ENCODE measurements around the gene C1QTNF7.

The C1QTNF7 gene

DNA sequence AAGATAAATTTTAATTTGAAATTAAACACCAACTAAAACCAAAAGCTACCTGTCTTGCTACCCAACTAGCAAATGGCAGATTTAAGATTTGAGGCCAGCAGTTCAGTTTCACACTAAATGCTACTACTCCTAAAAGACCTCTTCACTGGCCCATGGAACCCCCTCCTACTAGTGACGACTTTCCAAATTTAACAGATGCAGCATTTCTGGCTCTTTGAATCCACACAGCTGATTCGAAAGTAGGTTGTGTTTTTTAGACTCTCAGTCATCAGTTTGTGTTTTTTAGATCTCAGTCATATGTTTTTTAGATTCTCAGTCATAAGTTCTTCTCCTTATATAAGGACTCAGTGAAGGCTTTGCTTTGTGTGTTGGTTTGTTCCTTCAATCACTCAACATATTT, 30.8 kb downstream of the C1QTNF7 start:
- DNase-seq, result no peak

- no peak for DNase-seq
Observed at GRCh38 chr4:15459706-15460105, 31.9 kb downstream of the C1QTNF7 start.

DNA sequence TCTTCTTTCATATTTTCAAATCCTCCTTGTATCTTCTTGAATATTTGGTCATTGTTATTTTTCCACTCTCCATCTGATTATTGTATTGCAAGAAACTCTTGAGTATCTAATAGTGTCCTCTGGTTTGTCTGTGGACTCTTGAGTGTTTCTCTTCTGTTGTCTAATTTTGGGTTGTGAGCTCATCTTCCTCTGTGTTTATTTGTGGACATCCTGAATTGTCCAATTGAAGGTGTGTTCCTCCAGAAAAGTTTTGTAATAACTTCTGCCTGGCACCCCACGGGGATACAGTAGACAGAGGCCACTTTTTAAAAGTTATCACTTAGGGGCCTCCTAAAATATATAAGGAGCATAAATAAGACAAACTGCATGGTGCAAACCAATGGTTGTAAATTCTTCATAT, 38.8 kb downstream of the C1QTNF7 start:
- no peak for DNase-seq

DNA sequence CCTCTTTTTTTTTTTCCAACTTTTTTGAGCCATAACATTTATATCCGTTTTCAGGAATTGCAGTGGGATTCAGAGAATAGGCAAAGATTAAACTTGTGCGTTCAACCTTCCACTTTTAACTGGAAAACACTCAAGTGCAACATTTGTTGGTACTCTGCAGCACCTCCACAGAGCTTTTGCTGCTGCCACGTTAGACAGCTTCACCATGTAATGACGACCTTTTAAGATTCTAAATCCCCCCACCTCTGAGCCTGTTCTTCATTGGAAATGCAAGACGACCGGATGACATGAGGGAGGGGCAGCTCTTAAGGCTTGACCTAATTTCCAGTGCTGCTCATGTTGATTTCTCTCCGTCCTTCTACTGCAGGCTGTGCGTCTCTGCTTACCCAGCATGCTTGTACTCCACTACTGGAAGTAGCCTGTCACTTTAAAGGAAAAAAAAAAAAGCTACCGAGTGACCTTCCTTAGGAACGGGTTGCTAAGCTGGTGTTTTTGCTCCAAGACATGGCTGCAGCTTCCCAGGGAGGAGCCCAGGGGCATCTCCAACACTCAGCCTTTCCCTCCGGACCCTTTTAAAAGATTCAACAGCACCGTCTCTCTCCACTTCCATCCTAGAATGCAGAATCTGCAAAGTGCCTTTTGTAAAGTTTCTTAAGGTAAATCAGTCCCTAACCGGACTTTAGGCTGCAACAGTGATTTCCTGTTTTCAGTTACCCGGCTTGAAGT, 41.7 kb downstream of the C1QTNF7 start, which contains the start of gene CC2D2A:
Gene CC2D2A (plus strand): TSS at position 481 of the 726 bp plus-strand sequence. CDS start 6,051 bp downstream, outside the sequence.
- DNase-seq, result no peak

- no peak for DNase-seq
Observed at GRCh38 chr4:15470128-15470475, 42.3 kb downstream of the C1QTNF7 start.

- no peak for DNase-seq
Observed at GRCh38 chr4:15476396-15476795, 48.6 kb downstream of the C1QTNF7 start.

DNA sequence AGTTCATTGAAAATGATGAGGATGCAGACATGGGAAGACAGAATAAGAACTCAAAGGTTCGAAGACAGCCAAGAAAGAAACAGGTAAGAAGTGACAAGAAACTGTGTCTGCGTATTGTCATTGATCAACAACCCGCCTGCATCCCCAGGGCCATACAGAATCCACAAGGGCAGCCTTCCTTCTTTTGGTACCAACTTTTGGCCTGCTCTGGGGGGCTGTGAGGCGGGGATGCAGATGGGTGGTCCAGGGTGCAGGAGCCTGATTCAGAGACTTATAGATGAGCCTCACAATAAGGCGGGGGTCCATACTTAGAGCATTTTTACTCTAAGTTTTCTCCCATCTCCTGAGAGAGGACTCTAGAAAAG, 50.9 kb downstream of the C1QTNF7 start:
- no peak for DNase-seq

GRCh38 chr4:15479089-15479912, 51.5 kb downstream of the C1QTNF7 start:
- DNase-seq, result no peak

GRCh38 chr4:15479913-15480185, 52.0 kb downstream of the C1QTNF7 start:
- DNase-seq, result no peak

DNA sequence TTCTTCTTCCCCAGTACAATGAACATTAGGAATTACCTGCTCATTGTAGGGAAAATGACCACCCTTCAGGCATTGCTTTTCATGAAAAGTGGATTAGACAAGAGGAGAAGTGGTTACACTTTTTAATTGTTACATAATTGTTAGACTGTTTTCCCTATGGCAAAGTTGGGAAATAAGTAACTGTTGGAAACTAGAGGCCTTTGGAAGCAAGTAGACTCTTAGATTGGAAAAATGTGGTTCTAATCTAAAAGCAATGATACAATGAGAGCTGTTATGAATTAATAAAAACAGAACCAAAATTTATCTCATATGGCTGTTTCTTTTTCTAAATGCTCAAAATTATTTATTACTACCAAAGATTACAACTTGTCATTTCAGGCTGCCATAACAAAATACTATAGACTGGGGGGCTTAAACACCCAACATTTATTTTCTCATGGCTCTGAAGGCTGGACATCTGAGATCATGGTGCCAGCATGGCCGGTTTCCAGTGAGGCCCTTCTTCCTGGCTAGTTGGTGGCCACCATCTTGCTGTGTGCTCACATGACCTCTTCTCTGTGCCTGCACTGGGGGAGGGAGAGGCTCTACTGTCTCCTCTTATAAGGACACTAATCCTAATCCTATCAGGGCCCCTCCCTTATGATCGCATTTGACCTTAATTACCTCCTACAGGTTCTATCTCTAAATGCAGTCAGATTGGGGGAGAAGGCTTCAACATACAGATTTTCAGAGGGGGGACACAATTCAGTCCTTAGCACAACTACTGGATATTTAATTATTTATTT, 54.3 kb downstream of the C1QTNF7 start:
- no peak for DNase-seq

- no peak for DNase-seq
Observed at GRCh38 chr4:15482842-15483241, 55.0 kb downstream of the C1QTNF7 start.

DNA sequence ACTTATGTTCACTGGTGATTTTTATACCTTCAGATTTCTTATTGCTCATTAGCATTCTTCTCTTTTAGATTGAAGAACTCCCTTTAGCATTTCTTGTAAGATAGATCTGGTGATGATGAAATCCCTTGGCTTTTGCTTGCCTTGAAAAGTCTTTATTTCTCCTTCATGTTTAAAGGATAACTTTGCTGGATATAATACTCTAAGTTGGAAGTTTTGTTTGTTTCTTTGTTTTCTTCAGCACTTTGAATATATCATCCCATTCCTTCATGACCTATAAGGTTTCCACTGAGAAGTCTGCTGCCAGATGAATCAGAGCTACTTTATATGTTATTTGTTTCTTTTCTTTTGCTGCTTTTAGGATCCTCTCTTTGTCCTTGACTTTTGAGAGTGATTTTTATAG, 60.3 kb downstream of the C1QTNF7 start:
- DNase-seq, result no peak

GRCh38 chr4:15488658-15489470, 61.0 kb downstream of the C1QTNF7 start:
- DNase-seq, result no peak

DNA sequence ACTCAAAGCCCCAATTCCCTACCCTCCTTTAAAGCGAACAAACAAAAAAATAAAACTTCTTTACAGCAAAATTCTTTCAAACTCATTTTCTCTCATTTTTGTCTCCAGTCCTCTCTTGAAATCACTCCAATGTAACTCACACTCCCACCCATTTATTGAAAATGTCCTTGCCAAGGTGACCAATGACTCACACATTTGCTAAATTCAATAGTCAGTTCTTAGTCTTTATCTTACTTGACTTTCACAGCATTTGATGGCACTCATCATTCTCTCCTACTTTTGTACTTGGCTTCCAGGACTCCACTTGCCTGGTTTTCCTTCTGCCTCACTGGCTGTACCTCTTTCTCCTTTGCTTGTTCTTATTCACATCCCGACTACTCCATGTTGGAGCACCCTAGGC, 61.7 kb downstream of the C1QTNF7 start:
- no peak for DNase-seq

- DNase-seq, result no peak
Observed at GRCh38 chr4:15493411-15493810, 65.6 kb downstream of the C1QTNF7 start.

DNA sequence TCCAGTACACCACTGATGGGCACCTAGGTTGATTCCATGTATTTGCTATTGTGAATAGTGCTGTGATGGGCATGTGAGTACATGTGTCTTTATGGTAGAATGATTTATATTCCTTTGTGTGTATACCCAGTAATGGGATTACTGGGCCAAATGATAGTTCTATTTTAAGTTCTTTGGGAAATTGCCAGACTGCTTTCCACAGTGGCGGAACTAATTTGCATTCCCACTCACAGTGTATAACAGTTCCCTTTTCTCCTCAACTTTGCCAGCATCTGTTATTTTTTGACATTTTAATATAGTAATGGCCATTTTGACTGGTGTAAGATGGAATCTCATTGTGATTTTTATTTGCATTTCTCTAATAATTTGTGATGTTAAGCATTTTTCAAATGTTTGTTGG, 67.8 kb downstream of the C1QTNF7 start:
- DNase-seq, result no peak

Measured in activated CD4-positive, CD25-positive, alpha-beta regulatory T cell (primary cell).